ELF-1 (cell line): Measurements from ENCODE around the gene CALML3.

Source experiments
- DNase-seq: peaks from one replicate; pipeline ENCODE4 v3.0.0-alpha.2; 2016; ENCODE audit warnings: low read depth, low spot score

Gene CALML3

DNA sequence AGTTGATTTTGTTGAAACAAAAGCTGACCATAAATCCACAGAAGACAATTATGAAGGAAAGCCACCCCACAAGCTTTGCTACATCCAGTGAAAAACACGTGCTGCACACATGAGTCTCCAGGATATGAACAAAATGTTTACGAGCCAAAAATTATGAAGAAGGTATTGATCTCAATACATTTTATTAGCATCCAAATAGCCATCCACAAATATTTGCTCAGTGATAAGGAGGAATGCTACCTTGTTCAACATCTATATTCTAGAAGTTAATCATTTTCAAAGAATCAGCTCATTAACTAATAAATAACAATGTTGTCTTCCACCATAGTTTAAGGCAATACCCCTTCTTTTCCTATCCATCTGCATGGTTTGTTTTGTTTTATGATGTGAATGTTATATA is 42.7 kb downstream of the CALML3 start:
- no peak for DNase-seq

- DNase-seq, result no peak
Observed at GRCh38 chr10:5568984-5569383, 44.2 kb downstream of the CALML3 start.

GRCh38 chr10:5569568-5569967 is 44.8 kb downstream of the CALML3 start:
- no peak for DNase-seq

- no peak for DNase-seq
Observed at GRCh38 chr10:5570007-5570655, 45.4 kb downstream of the CALML3 start.

DNA sequence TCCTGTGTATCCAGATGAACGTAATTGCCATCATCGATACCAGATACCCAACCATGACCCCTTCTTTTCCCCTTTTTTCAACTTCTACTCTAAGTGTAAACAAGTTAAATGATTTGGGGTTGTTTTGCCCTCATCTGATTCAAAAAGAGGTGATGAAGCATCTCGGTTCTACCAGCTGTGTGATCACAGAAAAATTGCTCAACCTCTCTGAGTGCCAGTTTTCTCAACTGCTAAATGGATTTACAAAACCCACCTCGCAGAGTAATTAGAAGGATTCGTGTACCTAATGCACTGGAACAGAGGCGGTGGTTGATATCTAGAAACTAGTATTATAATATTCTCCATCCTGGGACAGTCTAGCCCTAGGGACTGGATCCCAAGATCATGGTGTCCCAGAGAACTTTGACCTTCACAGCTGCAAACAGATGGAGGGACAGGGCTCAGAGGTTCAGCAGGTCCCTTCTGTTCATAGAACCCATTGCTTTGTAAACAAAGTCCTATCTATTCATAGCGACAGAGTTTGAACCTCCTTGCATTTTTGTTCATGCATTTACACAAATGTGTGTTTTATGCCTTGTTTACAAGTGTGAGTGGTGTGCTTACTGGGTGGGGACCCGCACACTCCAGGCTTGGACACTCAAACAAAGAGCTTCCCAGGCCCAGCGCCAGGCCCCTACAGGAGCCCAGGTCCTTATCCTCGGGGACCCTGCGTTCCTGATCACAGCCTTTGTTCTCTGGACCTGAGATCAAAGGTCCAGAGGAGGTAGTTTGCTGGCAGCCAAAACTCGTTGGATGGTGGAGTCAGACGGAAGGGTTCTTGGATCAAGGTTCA is 46.4 kb downstream of the CALML3 start:
- DNase-seq, result no peak

DNA sequence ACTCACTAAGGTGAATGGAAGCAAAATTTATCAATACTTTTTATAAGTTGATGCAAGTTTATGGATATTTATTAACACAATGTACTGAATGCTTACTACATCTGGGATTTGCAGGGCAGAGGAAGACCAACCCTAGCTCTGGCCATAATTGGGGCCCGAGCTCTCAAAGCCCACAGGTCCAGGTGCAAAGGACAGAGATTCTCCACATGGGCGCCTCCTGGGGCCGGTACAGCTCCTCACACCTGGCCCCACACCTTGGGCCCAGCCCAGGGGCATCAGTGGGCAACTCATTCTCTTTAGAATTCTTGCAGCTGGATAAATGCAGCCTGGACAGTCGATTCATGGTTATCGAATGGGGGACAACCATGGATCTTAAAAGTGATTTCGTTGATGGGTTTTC is 47.1 kb downstream of the CALML3 start:
- DNase-seq, result no peak

- DNase-seq, result no peak
Observed at GRCh38 chr10:5573319-5573950, 48.7 kb downstream of the CALML3 start.

DNA sequence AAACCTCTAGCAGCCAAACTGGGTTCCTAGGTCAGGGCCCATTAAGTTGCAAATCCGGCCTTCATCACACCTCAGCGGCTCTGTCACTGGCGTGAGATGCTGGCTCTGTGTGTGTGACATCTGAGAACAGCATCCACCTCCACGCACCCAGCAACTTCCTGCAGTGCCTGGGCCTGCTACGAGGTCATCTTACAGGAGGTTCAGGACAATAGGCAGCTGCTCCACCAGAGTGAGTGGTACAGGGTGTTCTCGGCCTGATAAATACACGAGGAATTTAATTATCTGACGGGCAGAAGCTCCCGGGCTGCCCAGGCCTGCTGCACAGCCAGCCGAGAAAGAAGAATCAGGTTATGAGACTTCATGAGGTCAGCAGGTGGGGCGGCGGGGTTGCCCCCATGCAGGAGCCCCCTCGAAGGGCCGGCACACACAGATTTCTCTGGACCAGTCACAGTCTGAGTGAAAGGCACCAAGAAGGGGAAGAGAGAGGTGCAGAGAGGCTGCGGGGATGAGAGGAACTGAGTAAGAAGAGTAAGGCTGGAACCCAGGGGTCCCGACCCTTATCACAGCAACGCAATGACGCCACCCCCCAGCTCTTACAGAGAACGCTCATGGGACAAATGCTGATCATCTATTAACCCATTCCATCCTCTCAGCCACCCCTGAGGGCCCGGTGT is 49.3 kb downstream of the CALML3 start:
- DNase-seq, result no peak

DNA sequence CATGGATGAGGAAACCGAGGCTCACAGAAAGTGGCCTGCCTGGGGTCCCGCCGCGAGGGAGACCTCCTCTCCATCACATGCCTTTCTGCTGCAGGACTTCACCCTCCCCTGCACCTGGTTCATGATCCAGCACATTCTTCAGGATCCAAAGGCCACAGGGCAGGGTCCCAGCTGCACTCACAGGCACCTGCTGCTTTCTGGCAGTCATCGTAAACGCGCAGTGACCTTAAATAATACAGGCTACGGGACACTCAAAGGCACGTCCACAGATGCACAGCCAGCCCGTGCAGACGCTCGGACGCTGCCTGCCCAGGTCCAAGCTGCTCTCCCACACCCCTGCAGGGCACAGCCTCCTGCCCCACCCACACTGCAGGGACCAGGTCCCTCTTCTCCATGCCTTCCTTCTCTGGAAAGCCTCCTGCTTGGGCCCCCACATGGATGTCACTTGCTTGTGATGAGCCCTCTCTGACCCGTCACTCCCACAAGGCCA is 49.9 kb downstream of the CALML3 start:
- DNase-seq, result no peak

DNA sequence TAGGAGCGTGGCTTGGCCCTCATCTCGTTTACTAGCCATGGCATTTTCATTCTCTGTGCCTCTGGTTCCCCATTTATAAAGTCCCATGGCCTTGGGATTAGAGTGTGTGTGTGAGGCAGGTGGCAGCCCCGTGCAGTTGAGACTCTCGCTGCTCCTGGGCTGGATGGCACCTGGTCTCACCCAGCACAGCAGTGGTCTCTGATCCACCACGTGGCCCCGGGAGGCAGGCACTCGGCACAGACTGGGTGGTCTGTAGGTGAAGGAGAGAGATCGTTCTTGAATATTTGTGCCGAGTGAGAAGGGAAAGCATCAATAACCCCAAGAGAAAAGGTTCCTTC is 50.4 kb downstream of the CALML3 start:
- no peak for DNase-seq

- peak; percentile 24 for DNase-seq
Observed at GRCh38 chr10:5575482-5576153, 50.9 kb downstream of the CALML3 start.

GRCh38 chr10:5576154-5576748 is 51.5 kb downstream of the CALML3 start:
- DNase-seq, result no peak
